Spinal cord (tissue), 10 donors: ENCODE measurements around the gene MAOB. TPM values are rescaled to one million over a fixed set of nuclear protein-coding genes. Genes with fewer than 3 reads are reported as not detected.

Experiments
- DNase-seq, 6 donors: peaks; one replicate each; pipeline versions ENCODE4 v3.0.0 to v3.0.0-alpha.2; 2013 to 2015; ENCODE audit warnings: low spot score in 6 of 6, low read depth in 4 of 6
- H3K27ac ChIP-seq: one replicate; pipeline ENCODE4 v1.5.1; 2013; ENCODE audit warnings: low read depth, low read length, control low read depth
- H3K27me3 ChIP-seq: one replicate; pipeline ENCODE4 v1.6.1; 2013; ENCODE audit warnings: low read length; ENCODE audit not compliant: control insufficient read depth, insufficient read depth
- H3K36me3 ChIP-seq: one replicate; pipeline ENCODE4 v1.6.1; 2013; ENCODE audit warnings: low read length; ENCODE audit not compliant: control insufficient read depth, insufficient read depth
- H3K4me1 ChIP-seq: one replicate; pipeline ENCODE4 v1.6.1; 2013; ENCODE audit warnings: low read length; ENCODE audit not compliant: control insufficient read depth, insufficient read depth
- H3K4me3 ChIP-seq: one replicate; pipeline ENCODE4 v1.5.1; 2013; ENCODE audit warnings: low read depth, low read length, control low read depth
- H3K9me3 ChIP-seq: one replicate; pipeline ENCODE4 v1.6.1; 2013; ENCODE audit warnings: low read length; ENCODE audit not compliant: control insufficient read depth, insufficient read depth
- WGBS: methylation state at CpG from one replicate; pipeline ENCODE4 v1.1.5; 2013; ENCODE audit warnings: missing lambda C conversion rate; ENCODE audit not compliant: insufficient coverage; 5-methylcytosine and 5-hydroxymethylcytosine counted together
- polyA plus RNA-seq, 2 donors: library from polyadenylated mRNA; unstranded; fragments of 120-200 nt; gene quantifications; one replicate each; pipeline ENCODE4 v1.2.1, GENCODE V29; 2013; ENCODE audit not compliant: insufficient read length in 2 of 2
- total RNA-seq, 2 donors: library from RNA; depleted of rRNA in 1 of 2; stranded (reverse); fragments of 120-200 nt in 1 of 2; fragments of >200 nt in 1 of 2; gene quantifications; one replicate each; pipeline versions ENCODE4 v1.2.3 to v1.2.4, GENCODE V29; 2013 to 2014
- donor health status: healthy.

Gene MAOB
- total and polyA plus RNA-seq, 4 donors: 5.6 to 29.3 (median 22.9) TPM

- no peak overlapping the region for H3K4me3 ChIP-seq
- no peak for DNase-seq
- no peak overlapping the region for H3K27ac ChIP-seq
- no peaks in the 10 kb centered on the region for H3K4me1 ChIP-seq
- H3K36me3 ChIP-seq: no peaks in the 10 kb centered on the region
- H3K9me3 ChIP-seq: no peaks in the 10 kb centered on the region
- peaks cover 9% of the 10 kb centered on the region for H3K27me3 ChIP-seq
- WGBS: 71% methylated on average over 3 of the region's 5 CpGs
Observed at GRCh38 chrX:43865791-43866190, 16.5 kb downstream of the MAOB start.

GRCh38 chrX:43862434-43862833 lies 19.8 kb downstream of the MAOB start:
- Histone ChIP-seq H3K4me3 (no peak overlapping the region), H3K27ac (no peak overlapping the region), H3K4me1 (no peaks in the 10 kb centered on the region), H3K36me3 (no peaks in the 10 kb centered on the region), H3K27me3 (peaks cover 11% of the 10 kb centered on the region), H3K9me3 (no peaks in the 10 kb centered on the region)
- 100% methylated on average over 1 of the region's 1 CpG for WGBS
- no peak for DNase-seq

GRCh38 chrX:43861750-43862149 lies 20.5 kb downstream of the MAOB start:
- Histone ChIP-seq H3K9me3 (no peaks in the 10 kb centered on the region), H3K27ac (no peak overlapping the region), H3K27me3 (peaks cover 8% of the 10 kb centered on the region), H3K4me1 (no peaks in the 10 kb centered on the region), H3K36me3 (no peaks in the 10 kb centered on the region), H3K4me3 (no peak overlapping the region)
- DNase-seq: no peak
- no CpG with 5 or more reads among the region's 4 CpGs for WGBS

GRCh38 chrX:43860646-43861370 lies 21.4 kb downstream of the MAOB start:
- Histone ChIP-seq H3K4me3 (no peak overlapping the region), H3K27me3 (peaks cover 7% of the 10 kb centered on the region), H3K36me3 (no peaks in the 10 kb centered on the region), H3K4me1 (no peaks in the 10 kb centered on the region), H3K27ac (no peak overlapping the region), H3K9me3 (no peaks in the 10 kb centered on the region)
- 42% methylated on average over 3 of the region's 8 CpGs for WGBS
- DNase-seq: peak in 1 of 6 donors; percentile 51

- Histone ChIP-seq H3K27ac (no peak overlapping the region), H3K4me3 (no peak overlapping the region), H3K9me3 (no peaks in the 10 kb centered on the region), H3K36me3 (no peaks in the 10 kb centered on the region), H3K27me3 (peaks cover 8% of the 10 kb centered on the region), H3K4me1 (no peaks in the 10 kb centered on the region)
- DNase-seq: no peak
- WGBS: 71% methylated on average over 2 of the region's 6 CpGs
Observed at GRCh38 chrX:43853225-43853828, 28.9 kb downstream of the MAOB start.

- H3K27ac ChIP-seq: no peak overlapping the region
- DNase-seq: peak in 1 of 6 donors; percentile 66
- H3K27me3 ChIP-seq: peaks cover 3% of the 10 kb centered on the region
Observed at GRCh38 chrX:43850629-43851028, 31.6 kb downstream of the MAOB start.

GRCh38 chrX:43849173-43849572 lies 33.1 kb downstream of the MAOB start:
- no peak overlapping the region for H3K27ac ChIP-seq
- H3K36me3 ChIP-seq: no peaks in the 10 kb centered on the region
- H3K9me3 ChIP-seq: no peaks in the 10 kb centered on the region
- H3K4me3 ChIP-seq: no peak overlapping the region
- H3K27me3 ChIP-seq: peaks cover 5% of the 10 kb centered on the region
- WGBS: 54% methylated on average over 5 of the region's 6 CpGs
- no peaks in the 10 kb centered on the region for H3K4me1 ChIP-seq
- no peak for DNase-seq

More at GRCh38 chrX:43850629-43851028, 31.6 kb downstream of the MAOB start:
- no CpG with 5 or more reads among the region's 2 CpGs for WGBS
- no peak overlapping the region for H3K4me3 ChIP-seq
- H3K9me3 ChIP-seq: no peaks in the 10 kb centered on the region
- no peaks in the 10 kb centered on the region for H3K36me3 ChIP-seq
- no peaks in the 10 kb centered on the region for H3K4me1 ChIP-seq

- WGBS: no CpG with 5 or more reads among the region's 2 CpGs
- no peak for DNase-seq
- Histone ChIP-seq H3K36me3 (no peaks in the 10 kb centered on the region), H3K4me3 (no peak overlapping the region), H3K27ac (no peak overlapping the region), H3K9me3 (no peaks in the 10 kb centered on the region), H3K4me1 (no peaks in the 10 kb centered on the region), H3K27me3 (peaks cover 5% of the 10 kb centered on the region)
Observed at GRCh38 chrX:43847352-43847751, 34.9 kb downstream of the MAOB start.

GRCh38 chrX:43846558-43846957 lies 35.7 kb downstream of the MAOB start:
- Histone ChIP-seq H3K9me3 (no peaks in the 10 kb centered on the region), H3K4me1 (no peaks in the 10 kb centered on the region), H3K27ac (no peak overlapping the region), H3K36me3 (no peaks in the 10 kb centered on the region), H3K4me3 (no peak overlapping the region), H3K27me3 (peaks cover 5% of the 10 kb centered on the region)
- no peak for DNase-seq

- H3K4me3 ChIP-seq: no peak overlapping the region
- H3K36me3 ChIP-seq: no peaks in the 10 kb centered on the region
- H3K27ac ChIP-seq: no peak overlapping the region
- DNase-seq: no peak
- peaks cover 5% of the 10 kb centered on the region for H3K27me3 ChIP-seq
- 44% methylated on average over 1 of the region's 2 CpGs for WGBS
- H3K4me1 ChIP-seq: no peaks in the 10 kb centered on the region
- H3K9me3 ChIP-seq: no peaks in the 10 kb centered on the region
Observed at GRCh38 chrX:43845776-43846175, 36.5 kb downstream of the MAOB start.
